ENCODE results near the gene FAM124B. TPM values are rescaled to one million over a fixed set of nuclear protein-coding genes. Genes with fewer than 3 reads are reported as not detected.

Gene FAM124B
- total and polyA plus RNA-seq, 5 donors from 2014 or later: 1.6 to 5.2 (median 3.2) TPM

- Histone ChIP-seq H3K4me1 (ENCODE audit: control insufficient read depth, insufficient read depth, low read length, poor library complexity, severe bottlenecking) (no peaks in the 10 kb centered on the region), H3K9me3 (ENCODE audit: control insufficient read depth in 2 of 2, low read length in 2 of 2) (no peaks in the 10 kb centered on the region), H3K4me3 (ENCODE audit: low read depth, low read length) (no peak overlapping the region), H3K27ac (ENCODE audit: insufficient read depth, low read length, poor library complexity, severe bottlenecking) (no peak overlapping the region), H3K27me3 (ENCODE audit: control insufficient read depth, insufficient read depth, low read length) (peaks cover 13% of the 10 kb centered on the region), H3K36me3 (ENCODE audit: control insufficient read depth, insufficient read depth, low read length) (no peaks in the 10 kb centered on the region)
- no peaks in the 10 kb centered on the region for H3K4me1 Mint-ChIP-seq
- DNase-seq (no peak), ATAC-seq (ENCODE audit: low read depth in 2 of 2) (no peak)
- H3K36me3 Mint-ChIP-seq: no peaks in the 10 kb centered on the region
- H3K27me3 Mint-ChIP-seq: peaks cover 30% of the 10 kb centered on the region
- H3K4me3 Mint-ChIP-seq: no peak overlapping the region
- H3K9me3 Mint-ChIP-seq: peaks cover 0 to 6% (median 0%) of the 10 kb centered on the region in 7 donors
- no peak overlapping the region for H3K27ac Mint-ChIP-seq
Measured at GRCh38 chr2:224347176-224348051, 54.5 kb downstream of the FAM124B start.

DNA sequence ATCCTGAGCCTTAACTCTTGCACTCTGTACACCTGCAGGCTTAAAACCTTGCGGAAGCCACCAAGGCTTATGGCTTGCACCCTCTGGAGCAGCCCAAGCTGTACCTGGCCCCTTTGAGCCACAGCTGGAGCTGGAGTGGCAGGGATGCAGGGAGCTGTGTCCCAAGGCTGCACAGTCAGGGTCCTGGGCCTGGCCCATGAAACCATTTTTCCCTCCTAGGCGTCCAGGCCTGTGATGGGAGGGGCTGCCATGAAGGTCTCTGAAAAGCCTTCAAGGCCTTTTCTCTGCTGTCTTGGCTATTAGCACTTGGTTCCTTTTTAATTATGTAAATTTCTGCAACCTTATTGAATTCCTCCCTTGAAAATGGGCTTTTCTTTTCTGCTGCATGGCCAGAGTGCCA is 56.4 kb downstream of the FAM124B start:
- H3K36me3 ChIP-seq (ENCODE audit: control insufficient read depth, insufficient read depth, low read length): no peaks in the 10 kb centered on the region
- no peak overlapping the region for H3K4me3 Mint-ChIP-seq
- peaks cover 34% of the 10 kb centered on the region for H3K27me3 Mint-ChIP-seq
- peaks cover 9% of the 10 kb centered on the region for H3K27me3 ChIP-seq (ENCODE audit: control insufficient read depth, insufficient read depth, low read length)
- H3K27ac ChIP-seq (ENCODE audit: insufficient read depth, low read length, poor library complexity, severe bottlenecking): no peak overlapping the region
- no peak for DNase-seq
- no peak for ATAC-seq (ENCODE audit: low read depth in 2 of 2)
- no peak overlapping the region for H3K27ac Mint-ChIP-seq
- no peak overlapping the region for H3K4me3 ChIP-seq (ENCODE audit: low read depth, low read length)
- H3K4me1 Mint-ChIP-seq: no peaks in the 10 kb centered on the region
- H3K9me3 Mint-ChIP-seq: peaks cover 0 to 6% (median 0%) of the 10 kb centered on the region in 7 donors
- no peaks in the 10 kb centered on the region for H3K4me1 ChIP-seq (ENCODE audit: control insufficient read depth, insufficient read depth, low read length, poor library complexity, severe bottlenecking)
- H3K36me3 Mint-ChIP-seq: no peaks in the 10 kb centered on the region
- H3K9me3 ChIP-seq (ENCODE audit: control insufficient read depth in 2 of 2, low read length in 2 of 2): no peaks in the 10 kb centered on the region

DNA sequence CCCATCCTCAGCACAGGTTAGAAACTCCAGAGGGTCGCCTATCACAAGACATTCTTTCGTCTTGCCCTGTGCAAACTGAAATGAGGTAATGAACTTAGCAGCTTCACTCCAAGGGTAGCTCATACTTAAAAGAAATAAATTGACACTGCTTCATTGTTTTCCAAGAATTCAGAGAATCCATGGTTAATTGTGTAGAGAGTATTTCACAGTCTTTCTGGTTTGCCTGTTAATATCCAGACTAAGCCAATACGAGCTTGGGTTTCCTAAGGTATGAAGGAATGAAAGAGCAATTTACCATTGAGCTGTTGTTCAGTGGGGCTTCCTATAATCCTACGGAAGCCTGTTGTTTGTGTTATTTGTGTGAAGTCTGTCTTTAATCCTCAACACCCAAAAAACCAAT is 58.7 kb downstream of the FAM124B start:
- Mint-ChIP-seq H3K27me3 (peaks cover 40% of the 10 kb centered on the region), H3K36me3 (no peaks in the 10 kb centered on the region), H3K4me3 (no peak overlapping the region), H3K9me3 (peaks cover 0 to 6% (median under 1%) of the 10 kb centered on the region in 7 donors), H3K4me1 (no peaks in the 10 kb centered on the region), H3K27ac (no peak overlapping the region)
- Histone ChIP-seq H3K36me3 (ENCODE audit: control insufficient read depth, insufficient read depth, low read length) (no peaks in the 10 kb centered on the region), H3K27ac (ENCODE audit: insufficient read depth, low read length, poor library complexity, severe bottlenecking) (no peak overlapping the region), H3K4me3 (ENCODE audit: low read depth, low read length) (no peak overlapping the region), H3K9me3 (ENCODE audit: control insufficient read depth in 2 of 2, low read length in 2 of 2) (no peaks in the 10 kb centered on the region), H3K27me3 (ENCODE audit: control insufficient read depth, insufficient read depth, low read length) (peaks cover 6% of the 10 kb centered on the region), H3K4me1 (ENCODE audit: control insufficient read depth, insufficient read depth, low read length, poor library complexity, severe bottlenecking) (no peaks in the 10 kb centered on the region)
- ATAC-seq (ENCODE audit: low read depth in 2 of 2) (no peak), DNase-seq (no peak)

GRCh38 chr2:224335991-224336390 is 65.9 kb downstream of the FAM124B start:
- DNase-seq: no peak
- Histone ChIP-seq H3K4me1 (ENCODE audit: control insufficient read depth, insufficient read depth, low read length, poor library complexity, severe bottlenecking) (no peaks in the 10 kb centered on the region), H3K27ac (ENCODE audit: insufficient read depth, low read length, poor library complexity, severe bottlenecking) (no peak overlapping the region), H3K27me3 (ENCODE audit: control insufficient read depth, insufficient read depth, low read length) (peaks cover 4% of the 10 kb centered on the region), H3K4me3 (ENCODE audit: low read depth, low read length) (no peak overlapping the region), H3K9me3 (ENCODE audit: control insufficient read depth in 2 of 2, low read length in 2 of 2) (peaks cover 0 to 2% of the 10 kb centered on the region in 2 experiments), H3K36me3 (ENCODE audit: control insufficient read depth, insufficient read depth, low read length) (no peaks in the 10 kb centered on the region)
- Mint-ChIP-seq H3K36me3 (no peaks in the 10 kb centered on the region), H3K9me3 (peaks cover 0 to 4% (median 0%) of the 10 kb centered on the region in 7 donors), H3K27me3 (peaks cover 21% of the 10 kb centered on the region), H3K4me1 (no peaks in the 10 kb centered on the region), H3K27ac (no peak overlapping the region), H3K4me3 (no peak overlapping the region)
- ATAC-seq (ENCODE audit: low read depth in 2 of 2): no peak

DNA sequence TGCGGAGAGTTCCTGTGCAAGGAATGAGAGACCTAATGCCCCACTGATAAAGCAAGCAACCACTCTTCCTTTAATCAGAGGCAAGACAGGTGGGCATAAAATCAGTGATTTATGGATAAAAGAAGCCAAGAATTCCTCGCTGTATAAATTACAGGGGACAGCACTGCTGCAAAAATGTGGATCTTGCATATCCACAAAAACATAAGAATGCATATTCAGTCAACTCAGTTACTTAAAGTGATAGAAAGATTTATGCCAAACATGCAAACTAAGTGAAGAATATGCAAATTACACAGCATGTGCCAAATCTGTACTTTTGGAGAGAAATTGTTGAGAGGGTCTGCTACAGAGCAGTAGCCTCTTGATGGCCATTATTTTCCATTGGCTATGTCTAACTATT is 67.2 kb downstream of the FAM124B start:
- Histone ChIP-seq H3K27ac (ENCODE audit: insufficient read depth, low read length, poor library complexity, severe bottlenecking) (no peak overlapping the region), H3K4me3 (ENCODE audit: low read depth, low read length) (no peak overlapping the region), H3K4me1 (ENCODE audit: control insufficient read depth, insufficient read depth, low read length, poor library complexity, severe bottlenecking) (no peaks in the 10 kb centered on the region), H3K27me3 (ENCODE audit: control insufficient read depth, insufficient read depth, low read length) (peaks cover 4% of the 10 kb centered on the region), H3K9me3 (ENCODE audit: control insufficient read depth in 2 of 2, low read length in 2 of 2) (peaks cover 0 to 2% of the 10 kb centered on the region in 2 experiments), H3K36me3 (ENCODE audit: control insufficient read depth, insufficient read depth, low read length) (no peaks in the 10 kb centered on the region)
- H3K36me3 Mint-ChIP-seq: no peaks in the 10 kb centered on the region
- peaks cover 0 to 4% (median 0%) of the 10 kb centered on the region in 7 donors for H3K9me3 Mint-ChIP-seq
- peaks cover 12% of the 10 kb centered on the region for H3K27me3 Mint-ChIP-seq
- DNase-seq: no peak
- H3K4me3 Mint-ChIP-seq: no peak overlapping the region
- H3K4me1 Mint-ChIP-seq: no peaks in the 10 kb centered on the region
- ATAC-seq (ENCODE audit: low read depth in 2 of 2): no peak
- no peak overlapping the region for H3K27ac Mint-ChIP-seq

- Histone ChIP-seq H3K4me3 (ENCODE audit: low read depth, low read length) (no peak overlapping the region), H3K27ac (ENCODE audit: insufficient read depth, low read length, poor library complexity, severe bottlenecking) (no peak overlapping the region), H3K4me1 (ENCODE audit: control insufficient read depth, insufficient read depth, low read length, poor library complexity, severe bottlenecking) (no peaks in the 10 kb centered on the region), H3K9me3 (ENCODE audit: control insufficient read depth in 2 of 2, low read length in 2 of 2) (peaks cover 0 to 2% of the 10 kb centered on the region in 2 experiments), H3K36me3 (ENCODE audit: control insufficient read depth, insufficient read depth, low read length) (no peaks in the 10 kb centered on the region), H3K27me3 (ENCODE audit: control insufficient read depth, insufficient read depth, low read length) (peaks cover 9% of the 10 kb centered on the region)
- H3K4me3 Mint-ChIP-seq: no peak overlapping the region
- H3K27ac Mint-ChIP-seq: no peak overlapping the region
- H3K4me1 Mint-ChIP-seq: no peaks in the 10 kb centered on the region
- peaks cover 0 to 4% (median 0%) of the 10 kb centered on the region in 7 donors for H3K9me3 Mint-ChIP-seq
- ATAC-seq (ENCODE audit: low read depth in 2 of 2) (no peak), DNase-seq (no peak)
- no peaks in the 10 kb centered on the region for H3K36me3 Mint-ChIP-seq
- H3K27me3 Mint-ChIP-seq: peaks cover 12% of the 10 kb centered on the region
Measured at GRCh38 chr2:224333726-224334482, 68.0 kb downstream of the FAM124B start.

DNA sequence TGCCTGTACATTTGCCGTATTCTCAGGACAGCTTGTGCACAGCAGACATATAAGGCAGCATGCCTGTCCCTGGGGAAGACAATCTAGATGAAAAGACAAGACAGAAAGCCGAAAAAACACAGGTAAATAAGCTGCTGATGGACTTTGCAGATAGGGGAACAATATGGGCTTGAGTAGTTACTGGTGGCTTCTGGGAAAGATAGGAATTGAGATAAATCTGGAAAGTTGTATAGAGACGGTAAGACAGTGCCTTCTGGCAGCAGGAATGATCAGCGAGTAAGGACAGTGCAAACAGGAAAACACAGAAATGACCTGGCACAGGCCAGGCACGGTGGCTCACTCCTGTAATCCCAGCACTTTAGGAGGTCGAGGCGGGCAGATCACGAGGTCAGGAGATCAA is 70.2 kb downstream of the FAM124B start:
- Mint-ChIP-seq H3K27ac (no peak overlapping the region), H3K36me3 (no peaks in the 10 kb centered on the region), H3K9me3 (peaks cover 0 to 4% (median 0%) of the 10 kb centered on the region in 7 donors), H3K27me3 (peaks cover 11% of the 10 kb centered on the region), H3K4me3 (no peak overlapping the region), H3K4me1 (no peaks in the 10 kb centered on the region)
- Histone ChIP-seq H3K27me3 (ENCODE audit: control insufficient read depth, insufficient read depth, low read length) (peaks cover 9% of the 10 kb centered on the region), H3K4me1 (ENCODE audit: control insufficient read depth, insufficient read depth, low read length, poor library complexity, severe bottlenecking) (no peaks in the 10 kb centered on the region), H3K36me3 (ENCODE audit: control insufficient read depth, insufficient read depth, low read length) (no peaks in the 10 kb centered on the region), H3K9me3 (ENCODE audit: control insufficient read depth in 2 of 2, low read length in 2 of 2) (no peaks in the 10 kb centered on the region), H3K27ac (ENCODE audit: insufficient read depth, low read length, poor library complexity, severe bottlenecking) (no peak overlapping the region), H3K4me3 (ENCODE audit: low read depth, low read length) (no peak overlapping the region)
- ATAC-seq (ENCODE audit: low read depth in 2 of 2): no peak
- no peak for DNase-seq

Data from CD4-positive, CD25-positive, alpha-beta regulatory T cell (primary cell).